Stomach (tissue), 9 donors: ENCODE data around the gene RABGAP1L. TPM values are rescaled to one million over a fixed set of nuclear protein-coding genes. Genes with fewer than 3 reads are reported as not detected.

Source experiments
- DNase-seq, 2 donors: peaks; one replicate each; pipeline versions ENCODE4 v3.0.0 to v3.0.0-alpha.2; 2013 to 2019
- H3K27ac ChIP-seq, 5 donors: fragments of 200-600 bp in 4 of 5; sonication (generic) in 4 of 5; one replicate each; pipeline ENCODE4 v1.5.1; 2013 to 2019; ENCODE audit warnings: mild to moderate bottlenecking in 1 of 5, moderate library complexity in 1 of 5
- H3K27me3 ChIP-seq, 3 donors: fragments of 200-600 bp; sonication (generic); one replicate each; pipeline ENCODE4 v1.5.1; 2017 to 2019; ENCODE audit warnings: mixed run types in 1 of 3
- H3K36me3 ChIP-seq, 4 donors: fragments of 200-600 bp; sonication (generic); 1 replicate in 3 of 4; 2 replicates in 1 of 4; pipeline ENCODE4 v1.5.1; 2016 to 2019
- H3K4me1 ChIP-seq, 4 donors: fragments of 200-600 bp; sonication (generic); one replicate each; pipeline ENCODE4 v1.5.1; 2016 to 2019
- H3K4me3 ChIP-seq, 4 donors: fragments of 200-600 bp; sonication (generic) in 3 of 4; one replicate each; pipeline ENCODE4 v1.5.1; 2016 to 2019; ENCODE audit warnings: mild to moderate bottlenecking in 1 of 4
- H3K9me3 ChIP-seq, 4 donors: fragments of 200-600 bp; sonication (generic); one replicate each; pipeline ENCODE4 v1.5.1; 2016 to 2019
- EP300 ChIP-seq: sonication (generic); formaldehyde crosslinking; IDR thresholded peaks from one replicate; pipeline ENCODE4 v1.6.1; 2017; ENCODE audit warnings: antibody characterized with exemption
- POLR2A ChIP-seq, 4 donors: fragments of 450-650 bp; IDR thresholded peaks; one replicate each; pipeline ENCODE4 v1.6.1; 2016; ENCODE audit warnings: antibody characterized with exemption in 4 of 4, control low read depth in 2 of 4, mild to moderate bottlenecking in 1 of 4, moderate library complexity in 1 of 4
- POLR2AphosphoS5 ChIP-seq, 3 donors: sonication (generic); formaldehyde crosslinking; IDR thresholded peaks; one replicate each; pipeline ENCODE4 v1.6.1; 2016; ENCODE audit warnings: antibody characterized with exemption in 3 of 3
- WGBS, 5 donors: extraction: QIAGEN DNeasy Blood & Tissue Kit in 3 of 5; methylation state at CpG; one replicate each; pipeline versions ENCODE4 v1.1.5 to v1.1.7; 2013 to 2018; 5-methylcytosine and 5-hydroxymethylcytosine counted together
- intact Hi-C: fragments of 100-400 bp; cut with DNase I; formaldehyde crosslinking; loops from one replicate; pipeline ENCODE4 v1.15.1; 2023; ENCODE audit warnings: low total_unique reads
- polyA plus RNA-seq, 3 donors: library from polyadenylated mRNA; stranded (reverse); fragments of 200-250 nt; gene quantifications; one replicate each; pipeline ENCODE4 v1.2.3, GENCODE V29; 2013
- total RNA-seq, 5 donors: library from RNA; depleted of rRNA; stranded (reverse); fragments of >200 nt; gene quantifications; one replicate each; pipeline versions ENCODE4 v1.1.0 to v1.2.3, GENCODE V29; 2014 to 2016
- TF ChIP-seq, protein P1 (sequence below), 7 experiments: fragments of 450-650 bp in 4 of 7; fragments of 200-600 bp in 3 of 7; sonication (generic) in 3 of 7; IDR thresholded peaks; one replicate each; pipeline ENCODE4 v1.5.1; 2016 to 2019; ENCODE audit warnings: antibody characterized with exemption in 7 of 7, control low read depth in 2 of 7, mild to moderate bottlenecking in 1 of 7
- donor health status: healthy with polysubstance abuse.
- donor health status: Bipolar disorder and iron deficiency.
- donor health status: healthy.

Gene RABGAP1L
- total and polyA plus RNA-seq, 8 donors, result 14.2 to 238 (median 57.9) TPM

DNA sequence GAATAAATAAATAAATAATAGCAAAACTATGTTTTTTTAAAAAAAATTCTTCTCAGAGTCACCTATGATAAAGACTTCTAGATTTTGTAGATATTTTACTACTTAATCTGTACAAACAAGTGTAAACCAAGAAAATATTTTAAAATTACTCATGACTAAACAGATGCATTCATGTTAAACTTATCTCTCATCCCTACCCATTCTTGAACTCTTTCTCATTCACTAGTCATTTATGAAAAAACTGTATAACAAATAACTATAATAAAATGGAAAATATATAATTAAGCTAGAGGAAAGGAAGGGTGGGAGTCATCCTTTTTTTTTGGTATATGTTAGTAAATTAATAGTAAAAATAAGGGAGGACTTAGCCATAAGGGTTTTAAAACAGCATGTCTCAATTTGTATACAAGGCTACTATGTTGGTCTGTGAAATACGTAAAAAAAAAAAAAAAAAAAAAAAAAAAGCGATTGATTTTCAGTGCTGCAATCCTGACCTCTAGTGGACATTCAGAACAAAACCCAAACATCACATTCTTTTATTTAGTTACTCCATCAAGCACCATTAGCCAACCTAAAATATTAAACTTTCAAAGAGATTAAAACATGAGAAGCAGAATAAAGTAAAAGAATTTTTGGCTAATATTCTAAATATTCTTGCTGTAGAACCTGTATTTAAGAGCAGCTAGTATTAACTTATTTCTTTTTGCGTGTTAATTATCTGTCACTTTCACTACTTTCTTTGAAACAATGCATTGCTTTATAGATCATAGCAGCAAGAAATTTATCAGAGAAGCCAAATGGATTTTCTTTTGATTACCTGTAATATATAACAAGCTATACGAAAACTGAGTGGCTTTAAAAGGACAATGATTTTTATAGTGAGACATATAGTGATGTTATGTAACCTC lies 584.6 kb downstream of the RABGAP1L start:
- Histone ChIP-seq H3K4me1 (peaks cover 0 to 6% (median 0%) of the 10 kb centered on the region in 4 donors), H3K4me3 (no peak overlapping the region), H3K36me3 (no peaks in the 10 kb centered on the region), H3K27ac (no peak overlapping the region), H3K27me3 (no peaks in the 10 kb centered on the region), H3K9me3 (no peaks in the 10 kb centered on the region)
- intact Hi-C loops, result loop anchor here (5.0 kb wide), 1 partner anchor 487 kb away; no protein-coding TSS in a partner anchor
- TF ChIP-seq POLR2A (IDR thresholded peaks at IDR 0.05) (no peak), EP300 (no peak), POLR2AphosphoS5 (IDR thresholded peaks at IDR 0.05) (no peak)
- TF ChIP-seq, protein P1, sequence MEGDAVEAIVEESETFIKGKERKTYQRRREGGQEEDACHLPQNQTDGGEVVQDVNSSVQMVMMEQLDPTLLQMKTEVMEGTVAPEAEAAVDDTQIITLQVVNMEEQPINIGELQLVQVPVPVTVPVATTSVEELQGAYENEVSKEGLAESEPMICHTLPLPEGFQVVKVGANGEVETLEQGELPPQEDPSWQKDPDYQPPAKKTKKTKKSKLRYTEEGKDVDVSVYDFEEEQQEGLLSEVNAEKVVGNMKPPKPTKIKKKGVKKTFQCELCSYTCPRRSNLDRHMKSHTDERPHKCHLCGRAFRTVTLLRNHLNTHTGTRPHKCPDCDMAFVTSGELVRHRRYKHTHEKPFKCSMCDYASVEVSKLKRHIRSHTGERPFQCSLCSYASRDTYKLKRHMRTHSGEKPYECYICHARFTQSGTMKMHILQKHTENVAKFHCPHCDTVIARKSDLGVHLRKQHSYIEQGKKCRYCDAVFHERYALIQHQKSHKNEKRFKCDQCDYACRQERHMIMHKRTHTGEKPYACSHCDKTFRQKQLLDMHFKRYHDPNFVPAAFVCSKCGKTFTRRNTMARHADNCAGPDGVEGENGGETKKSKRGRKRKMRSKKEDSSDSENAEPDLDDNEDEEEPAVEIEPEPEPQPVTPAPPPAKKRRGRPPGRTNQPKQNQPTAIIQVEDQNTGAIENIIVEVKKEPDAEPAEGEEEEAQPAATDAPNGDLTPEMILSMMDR (IDR thresholded peaks at IDR 0.05), result peak in 5 of 7 experiments; percentile 38 to 69 (median 59)
- DNase-seq, result peak in 1 of 2 donors; percentile 73
- WGBS, 5 donors, result 26 to 32% (median 28%) methylated on average over 4 of the region's 4 CpGs

DNA sequence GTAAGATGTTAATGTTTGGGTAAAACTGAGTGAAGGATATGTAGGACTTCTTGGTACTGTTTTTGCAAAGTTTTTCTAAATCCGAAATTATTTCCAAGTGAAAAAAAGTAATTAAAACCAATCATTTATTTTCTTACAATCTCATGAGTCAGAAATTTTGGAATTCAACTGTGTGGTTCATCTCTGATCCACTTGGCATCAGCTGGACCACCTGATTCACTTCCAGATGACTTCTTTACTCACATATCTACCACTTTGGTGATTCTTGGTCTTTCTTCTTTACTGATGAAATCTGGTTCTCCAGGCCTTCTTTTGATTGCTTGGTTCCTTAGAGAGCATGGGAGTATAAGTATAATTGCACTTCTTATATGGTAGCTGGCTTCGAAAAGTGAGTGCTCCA lies 585.6 kb downstream of the RABGAP1L start:
- WGBS, 5 donors, result 75 to 92% (median 81%) methylated on average over 2 of the region's 2 CpGs
- H3K27ac ChIP-seq, result no peak overlapping the region
- TF ChIP-seq EP300 (no peak), POLR2A (IDR thresholded peaks at IDR 0.05) (no peak), POLR2AphosphoS5 (IDR thresholded peaks at IDR 0.05) (no peak)
- TF ChIP-seq, protein P1 (IDR thresholded peaks at IDR 0.05), result no peak
- H3K4me3 ChIP-seq, result no peak overlapping the region
- DNase-seq, result no peak
- intact Hi-C loops, result loop anchor here (5.0 kb wide), 1 partner anchor 488 kb away; no protein-coding TSS in a partner anchor
- H3K27me3 ChIP-seq, result no peaks in the 10 kb centered on the region
- no peaks in the 10 kb centered on the region for H3K9me3 ChIP-seq
- H3K36me3 ChIP-seq, result no peaks in the 10 kb centered on the region
- H3K4me1 ChIP-seq, result peaks cover 0 to 6% (median 0%) of the 10 kb centered on the region in 4 donors

DNA sequence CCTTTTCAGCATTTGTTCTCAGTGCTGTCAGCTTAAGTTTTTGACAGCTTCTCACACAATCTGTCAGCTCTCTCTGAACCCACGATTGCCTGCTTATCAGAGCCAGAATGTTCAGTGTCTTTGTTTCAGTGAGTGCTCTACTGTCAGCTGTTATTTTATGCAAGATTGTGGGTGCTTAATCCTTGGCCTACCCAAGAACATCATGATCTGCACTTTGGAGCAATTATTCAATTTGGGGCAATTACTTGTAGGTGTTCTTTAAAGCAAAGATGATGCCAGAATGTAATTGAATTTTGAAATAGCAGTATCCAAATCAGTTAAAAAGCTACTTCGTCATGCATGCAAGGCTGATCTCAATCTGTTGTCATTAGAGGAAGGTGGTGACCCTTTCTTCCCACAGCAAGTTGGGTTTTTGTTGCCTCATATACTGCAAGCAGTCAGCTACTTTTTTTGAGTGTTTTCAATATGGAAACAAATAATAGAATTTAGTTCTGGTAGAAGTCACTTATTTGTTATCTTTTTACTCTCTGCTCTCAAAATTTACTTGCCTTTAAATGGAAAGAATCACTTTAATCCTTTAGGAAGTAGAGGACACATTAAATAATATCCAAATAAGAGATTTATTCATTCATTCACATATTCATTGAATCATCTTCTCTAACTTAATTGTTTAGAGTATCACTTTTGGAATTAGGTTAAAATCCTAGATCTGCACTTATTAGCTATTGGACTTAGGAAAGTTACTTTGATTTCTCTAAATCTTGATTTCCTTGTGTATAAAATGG lies 586.9 kb downstream of the RABGAP1L start:
- Histone ChIP-seq H3K27ac (no peak overlapping the region), H3K4me1 (peaks cover 0 to 1% (median 0%) of the 10 kb centered on the region in 4 donors), H3K27me3 (no peaks in the 10 kb centered on the region), H3K36me3 (no peaks in the 10 kb centered on the region), H3K9me3 (no peaks in the 10 kb centered on the region), H3K4me3 (no peak overlapping the region)
- TF ChIP-seq, protein P1 (IDR thresholded peaks at IDR 0.05), result no peak
- intact Hi-C loops, result no loop called here
- DNase-seq, result no peak
- WGBS, 5 donors, result 55 to 69% (median 62%) methylated on average over 2 of the region's 2 CpGs

DNA sequence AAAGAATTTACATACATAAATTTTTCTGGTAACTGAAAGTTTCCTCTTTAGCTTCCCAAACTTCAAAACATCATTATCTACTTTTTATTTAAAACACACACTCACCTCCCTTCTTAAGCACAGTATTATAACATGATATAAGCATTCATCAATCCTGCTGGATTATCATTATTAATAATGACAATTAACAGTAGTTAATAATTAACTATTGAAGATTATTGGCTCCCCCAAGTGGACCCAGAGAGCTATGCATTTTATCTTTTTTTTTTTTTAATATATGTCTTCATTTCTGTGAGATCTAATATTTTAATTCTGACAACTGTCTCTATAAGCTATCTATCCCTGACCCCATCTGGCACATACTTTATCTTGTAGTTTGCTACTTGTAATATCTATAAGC lies 588.3 kb downstream of the RABGAP1L start:
- DNase-seq, result no peak
- Histone ChIP-seq H3K27ac (no peak overlapping the region), H3K36me3 (no peaks in the 10 kb centered on the region), H3K9me3 (no peaks in the 10 kb centered on the region), H3K27me3 (no peaks in the 10 kb centered on the region), H3K4me1 (peaks cover 0 to 7% (median 0%) of the 10 kb centered on the region in 4 donors), H3K4me3 (no peak overlapping the region)
- intact Hi-C loops, result no loop called here
- TF ChIP-seq POLR2AphosphoS5 (IDR thresholded peaks at IDR 0.05) (no peak), EP300 (no peak), POLR2A (IDR thresholded peaks at IDR 0.05) (no peak)
- TF ChIP-seq, protein P1 (IDR thresholded peaks at IDR 0.05), result no peak
